GM12892 (cell line): Measurements from ENCODE around the gene CDKAL1.

ENCODE experiments used
- DNase-seq: peaks from one replicate; pipeline ENCODE4 v3.0.0; 2011; ENCODE audit not compliant: insufficient read length
- FAIRE-seq: peaks from 2 replicates; lab custom pipeline; 2011; peaks lifted over from hg19 to GRCh38; lab: Jason Lieb, UNC
- POLR2A ChIP-seq: IDR thresholded peaks from 2 replicates; pipeline ENCODE4 v1.6.1; 2011; ENCODE audit warnings: low read depth, low read length, control low read depth
- POLR2AphosphoS5 ChIP-seq: IDR thresholded peaks from 2 replicates; pipeline ENCODE4 v1.6.1; 2011; ENCODE audit warnings: low read depth, low read length, control low read depth
- TAF1 ChIP-seq: IDR thresholded peaks from 2 replicates; pipeline ENCODE4 v1.6.1; 2011; ENCODE audit warnings: low read depth, mild to moderate bottlenecking, control low read depth, low read length, borderline replicate concordance

CDKAL1 gene

GRCh38 chr6:21142741-21143140, 608.5 kb downstream of the CDKAL1 start:
- TF ChIP-seq POLR2AphosphoS5 (no peak), POLR2A (no peak), TAF1 (no peak)
- DNase-seq (no peak), FAIRE-seq (no peak)

GRCh38 chr6:21143645-21144044, 609.4 kb downstream of the CDKAL1 start:
- FAIRE-seq: no peak

GRCh38 chr6:21144928-21145327, 610.7 kb downstream of the CDKAL1 start:
- DNase-seq (no peak), FAIRE-seq (no peak)
- TF ChIP-seq POLR2AphosphoS5 (no peak), TAF1 (no peak), POLR2A (no peak)

More at GRCh38 chr6:21143645-21144044, 609.4 kb downstream of the CDKAL1 start:
- TF ChIP-seq TAF1 (no peak), POLR2AphosphoS5 (no peak), POLR2A (no peak)
- no peak for DNase-seq

GRCh38 chr6:21147995-21148394, 613.7 kb downstream of the CDKAL1 start:
- no peak for DNase-seq
- peak; percentile 48 for FAIRE-seq
- TF ChIP-seq TAF1 (no peak), POLR2A (no peak), POLR2AphosphoS5 (no peak)

- no peak for DNase-seq
- no peak for TF ChIP-seq POLR2A
- no peak for TF ChIP-seq POLR2AphosphoS5
- TF ChIP-seq TAF1: no peak
- no peak for FAIRE-seq
Measured at GRCh38 chr6:21149470-21149869, 615.2 kb downstream of the CDKAL1 start.

GRCh38 chr6:21150667-21151066, 616.4 kb downstream of the CDKAL1 start:
- DNase-seq: no peak
- FAIRE-seq: peak; percentile 46
- TF ChIP-seq POLR2A: no peak
- no peak for TF ChIP-seq POLR2AphosphoS5
- TF ChIP-seq TAF1: no peak

GRCh38 chr6:21151119-21151518, 616.9 kb downstream of the CDKAL1 start:
- TF ChIP-seq TAF1 (no peak), POLR2A (no peak), POLR2AphosphoS5 (no peak)
- DNase-seq (no peak), FAIRE-seq (no peak)

- FAIRE-seq (no peak), DNase-seq (no peak)
- TF ChIP-seq POLR2A (no peak), POLR2AphosphoS5 (no peak), TAF1 (no peak)
Measured at GRCh38 chr6:21151530-21151929, 617.3 kb downstream of the CDKAL1 start.

- peak; percentile 56 for FAIRE-seq
- DNase-seq: no peak
- no peak for TF ChIP-seq POLR2AphosphoS5
- no peak for TF ChIP-seq TAF1
- no peak for TF ChIP-seq POLR2A
Measured at GRCh38 chr6:21157186-21157929, 623.1 kb downstream of the CDKAL1 start.

GRCh38 chr6:21158149-21158548, 623.9 kb downstream of the CDKAL1 start:
- DNase-seq (no peak), FAIRE-seq (peak; percentile 74)
- TF ChIP-seq TAF1 (no peak), POLR2A (no peak), POLR2AphosphoS5 (no peak)

GRCh38 chr6:21158873-21159272, 624.6 kb downstream of the CDKAL1 start:
- TF ChIP-seq POLR2A (no peak), POLR2AphosphoS5 (no peak), TAF1 (no peak)
- DNase-seq (no peak), FAIRE-seq (no peak)

GRCh38 chr6:21159465-21159864, 625.2 kb downstream of the CDKAL1 start:
- no peak for DNase-seq
- no peak for TF ChIP-seq POLR2A
- no peak for TF ChIP-seq POLR2AphosphoS5
- no peak for TF ChIP-seq TAF1
- no peak for FAIRE-seq
